NCI-H526 (cell line): ENCODE measurements around the gene RFTN1.
A peak's percentile ranks its signal among the peaks of the same experiment; 100 is the strongest.

ENCODE experiments used
- DNase-seq, 2 experiments: peaks; one replicate each; lab custom pipeline; 2025; lab: John Stamatoyannopoulos, UW

RFTN1 gene

DNA sequence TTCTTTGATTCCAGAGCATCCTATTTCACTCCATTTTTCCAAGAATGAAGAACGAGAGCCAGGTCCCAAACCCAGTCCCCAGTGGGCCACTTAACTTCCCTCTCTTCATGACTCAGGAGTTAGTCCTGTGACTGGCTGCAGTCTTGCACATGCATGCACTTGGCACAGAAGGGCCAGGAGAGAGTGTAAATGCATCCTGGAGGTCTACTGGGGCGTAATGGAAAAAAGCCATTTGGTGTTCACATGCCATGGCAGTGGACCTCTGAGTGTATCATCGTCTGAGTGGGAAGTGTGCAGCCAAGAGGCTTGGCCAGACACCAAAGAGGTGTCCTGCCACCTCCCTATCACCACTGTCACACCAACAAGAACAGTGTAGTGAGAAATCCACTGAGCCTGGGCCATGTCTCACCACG is 15.1 kb upstream of the RFTN1 start:
- no peak for DNase-seq

- DNase-seq, result no peak
These were observed 14.6 kb upstream of the RFTN1 start for GRCh38 chr3:16528106-16528505.

DNA sequence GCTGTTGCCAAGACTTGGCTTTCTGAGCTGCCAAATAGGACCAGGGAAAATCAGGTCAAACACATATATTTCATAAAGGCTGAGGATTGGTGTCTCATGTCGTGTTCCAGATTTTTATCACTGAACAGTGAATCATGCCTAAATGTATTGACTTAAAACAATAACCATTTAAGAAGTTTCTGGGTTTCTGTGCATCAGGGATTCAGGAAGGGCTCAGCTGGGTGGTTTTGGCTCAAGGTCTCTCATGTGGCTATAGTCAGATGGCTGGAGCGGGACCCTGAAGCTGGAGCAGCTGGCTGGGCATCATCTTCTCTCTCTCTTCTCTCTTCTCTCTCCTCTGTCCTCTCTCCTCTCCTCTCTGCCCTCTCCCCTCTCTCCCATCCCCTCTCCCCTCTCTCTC is 10.7 kb upstream of the RFTN1 start:
- no peak for DNase-seq

GRCh38 chr3:16523778-16524177 is 10.3 kb upstream of the RFTN1 start:
- no peak for DNase-seq

DNA sequence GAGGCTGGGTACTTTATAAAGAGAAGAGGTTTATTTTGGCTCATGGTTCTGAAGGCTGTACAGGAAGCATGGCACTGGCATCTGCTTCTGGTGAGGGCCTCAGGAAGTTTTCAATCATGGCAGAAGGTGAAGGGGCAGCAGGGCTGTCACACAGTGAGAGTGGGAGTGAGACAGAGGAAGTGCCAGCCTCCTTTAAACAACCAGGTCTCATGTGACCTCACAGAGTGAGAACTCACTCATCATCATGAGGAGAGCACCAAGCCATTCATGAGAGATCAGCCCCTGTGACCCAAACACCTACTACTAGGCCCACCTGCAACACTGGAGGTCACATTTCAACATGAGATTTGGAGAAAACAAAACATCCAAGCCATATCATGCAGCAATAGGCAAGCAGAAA is 9.3 kb upstream of the RFTN1 start:
- no peak for DNase-seq

- DNase-seq, result no peak
These were observed 7.7 kb upstream of the RFTN1 start for GRCh38 chr3:16520970-16521881.

- DNase-seq, result no peak
These were observed 6.9 kb upstream of the RFTN1 start for GRCh38 chr3:16520241-16520969.

GRCh38 chr3:16516695-16517481 is 3.4 kb upstream of the RFTN1 start:
- peak in 1 of 2 experiments; percentile 28 for DNase-seq

GRCh38 chr3:16515885-16516420 is 2.5 kb upstream of the RFTN1 start:
- DNase-seq, result no peak

- no peak for DNase-seq
These were observed 1.4 kb upstream of the RFTN1 start for GRCh38 chr3:16514755-16515353.

- no peak for DNase-seq
These were observed 662 bp upstream of the RFTN1 start for GRCh38 chr3:16514021-16514700.

- DNase-seq, result no peak
These were observed 911 bp downstream of the RFTN1 start for GRCh38 chr3:16512435-16513140.

DNA sequence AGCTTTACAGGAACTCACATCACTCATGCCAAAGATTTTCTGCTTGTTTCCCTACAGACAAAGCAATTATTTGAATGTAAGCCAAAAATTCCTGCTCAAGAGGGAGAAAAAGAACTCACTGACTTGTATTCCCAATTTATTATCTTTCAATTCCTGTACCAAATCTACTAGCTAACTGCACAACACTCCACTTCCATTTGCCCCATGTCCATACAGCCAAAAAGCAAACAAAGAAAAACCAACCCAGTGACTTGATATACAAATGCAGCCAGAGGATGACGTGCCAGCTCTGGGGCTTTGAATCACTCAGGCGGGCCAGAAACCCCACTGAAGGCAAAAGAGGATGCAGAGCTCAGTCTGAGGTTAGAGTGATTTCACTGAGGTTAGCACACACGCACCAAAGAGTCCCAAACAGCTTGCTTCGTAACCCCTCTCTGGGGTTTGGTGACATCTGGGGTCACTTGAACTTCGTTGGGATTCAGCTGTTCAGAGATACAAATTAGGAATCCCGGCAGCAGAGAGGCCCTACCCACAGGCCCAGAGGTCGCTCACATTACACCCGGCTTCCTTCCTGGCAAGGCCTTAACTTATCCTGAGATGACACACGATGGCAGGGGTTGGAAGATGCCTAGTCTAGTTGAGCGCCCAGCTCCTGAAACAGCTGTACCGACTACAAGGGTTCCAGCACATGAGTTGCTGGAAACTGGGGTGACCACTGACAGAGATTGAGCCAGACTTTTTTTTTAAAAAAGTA is 1.6 kb downstream of the RFTN1 start:
- DNase-seq, result peak in 1 of 2 experiments; percentile 30

DNA sequence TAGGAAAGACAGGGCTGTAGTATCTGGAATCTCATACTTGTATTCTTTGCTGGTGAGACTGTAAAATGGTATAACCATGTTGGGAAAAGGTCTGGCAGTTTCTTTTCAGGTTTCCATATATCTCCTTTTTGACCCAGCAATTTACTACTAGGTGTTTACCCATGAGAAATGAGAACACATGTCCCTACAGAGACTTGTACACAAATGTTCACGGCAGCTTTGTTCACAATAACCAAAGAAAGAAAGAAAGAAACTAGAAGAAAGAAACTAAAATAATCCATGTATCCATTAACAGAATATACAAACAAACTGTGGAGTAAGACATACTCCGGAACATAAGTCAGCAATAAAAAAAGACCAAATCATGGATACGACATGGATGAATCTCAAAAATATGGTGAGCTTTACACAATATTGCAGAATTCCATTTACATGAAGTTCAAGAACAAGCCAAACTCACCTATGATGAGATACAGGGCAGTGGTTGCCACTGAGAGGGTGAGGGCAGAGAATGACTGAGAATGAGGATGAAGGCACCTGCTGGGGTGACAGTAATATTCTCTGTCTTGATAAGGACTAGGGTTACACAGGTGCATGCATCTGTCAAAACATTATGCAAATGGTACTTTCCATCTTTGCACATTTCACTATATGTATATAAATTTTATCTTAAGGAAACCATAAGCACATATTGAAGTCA is 2.7 kb downstream of the RFTN1 start:
- DNase-seq, result peak in 1 of 2 experiments; percentile 29

DNA sequence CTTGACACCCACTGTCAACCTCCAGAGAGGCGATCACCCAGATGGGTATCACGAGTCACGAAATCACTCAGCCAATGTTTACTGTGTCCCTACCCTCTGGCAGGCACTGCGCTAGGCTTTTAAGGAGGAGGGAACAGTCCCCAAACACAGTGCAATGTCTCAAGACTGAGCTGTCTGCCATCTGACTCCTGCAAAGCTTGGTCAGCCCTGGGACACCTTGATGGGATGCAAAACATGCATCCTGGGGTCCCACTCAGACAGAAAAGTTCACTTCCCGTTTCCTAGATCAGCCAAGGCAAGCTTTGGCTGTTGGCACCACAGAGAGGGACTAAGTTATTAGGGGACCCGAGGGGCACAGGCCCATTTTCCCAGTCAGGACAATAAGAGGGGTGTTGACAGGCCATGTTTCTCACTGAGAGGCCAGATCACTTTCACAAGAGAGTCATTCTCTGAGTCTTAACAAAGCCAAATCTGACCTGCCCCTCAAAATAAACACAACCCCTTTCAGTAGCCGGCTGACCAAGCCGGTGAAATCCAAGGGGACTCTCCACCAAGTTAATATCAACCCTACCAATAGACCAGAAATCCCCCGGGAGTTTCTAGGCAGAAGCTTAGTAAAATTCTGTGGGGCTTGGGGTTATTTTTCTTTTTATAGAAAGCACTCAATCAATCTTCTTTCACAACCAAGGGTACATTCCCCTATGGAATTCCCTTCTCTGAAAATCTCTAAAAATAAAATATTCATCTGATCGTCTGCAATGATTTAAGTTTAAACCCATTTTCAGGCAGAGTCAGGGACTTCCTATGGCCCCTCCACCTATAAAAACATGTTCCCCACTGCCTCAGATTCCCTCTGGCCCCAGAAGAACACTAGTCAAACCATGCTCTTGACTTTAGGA is 3.5 kb downstream of the RFTN1 start:
- DNase-seq, result no peak

- no peak for DNase-seq
These were observed 4.9 kb downstream of the RFTN1 start for GRCh38 chr3:16508591-16508995.

DNA sequence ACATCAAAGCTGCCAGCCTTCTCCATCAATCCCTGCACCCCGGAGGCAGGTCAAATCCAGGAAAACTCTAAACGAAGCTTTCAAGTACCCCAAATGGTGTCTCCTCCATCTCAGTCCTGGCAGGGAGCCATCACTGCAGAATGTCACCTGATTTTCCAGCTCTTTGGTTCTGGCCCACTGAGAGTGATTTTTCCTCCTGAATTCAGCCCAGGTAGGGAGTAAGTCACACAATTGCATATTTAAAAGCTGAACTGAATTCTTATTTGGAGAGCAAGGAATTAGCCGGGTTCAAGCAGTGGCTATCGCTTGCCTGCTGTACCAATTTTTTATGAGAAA is 5.3 kb downstream of the RFTN1 start:
- DNase-seq, result no peak

GRCh38 chr3:16507578-16508242 is 5.8 kb downstream of the RFTN1 start:
- DNase-seq, result no peak
